ENCODE data around the gene AFAP1.

Gene AFAP1

DNA sequence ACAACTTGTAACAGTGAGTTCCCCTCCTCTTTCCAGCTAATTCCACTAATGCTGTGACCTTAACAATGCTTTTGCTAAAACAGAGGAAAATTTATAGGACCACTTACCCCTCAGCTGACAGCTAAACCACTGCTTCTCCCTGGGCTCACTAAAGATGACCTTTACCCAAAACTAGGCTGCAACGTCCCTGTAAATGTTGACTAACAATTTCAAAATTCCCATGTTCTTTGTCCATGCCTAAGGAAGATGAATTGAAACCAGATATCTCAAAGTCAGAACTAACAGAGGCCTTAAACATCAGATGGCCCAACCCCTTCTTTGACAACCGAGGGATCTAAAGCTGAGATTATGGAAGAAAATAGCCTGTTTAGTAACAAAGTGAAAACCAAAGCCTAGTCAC lies 32.5 kb downstream of the AFAP1 start:
- no peaks in the 10 kb centered on the region for H3K27me3 ChIP-seq (ENCODE audit: control insufficient read depth, insufficient read depth, low read length)
- H3K4me1 ChIP-seq (ENCODE audit: control insufficient read depth, low read depth, low read length), result peaks cover 57% of the 10 kb centered on the region
- H3K36me3 ChIP-seq (ENCODE audit: control insufficient read depth, low read depth, low read length), result no peaks in the 10 kb centered on the region
- no peak overlapping the region for H3K27ac ChIP-seq (ENCODE audit: low read length)
- H3K4me3 ChIP-seq (ENCODE audit: low read length), result no peak overlapping the region
- H3K9ac ChIP-seq (ENCODE audit: low read length), result no peak overlapping the region
- H3K9me3 ChIP-seq (ENCODE audit: control insufficient read depth, low read depth, low read length), result no peaks in the 10 kb centered on the region

DNA sequence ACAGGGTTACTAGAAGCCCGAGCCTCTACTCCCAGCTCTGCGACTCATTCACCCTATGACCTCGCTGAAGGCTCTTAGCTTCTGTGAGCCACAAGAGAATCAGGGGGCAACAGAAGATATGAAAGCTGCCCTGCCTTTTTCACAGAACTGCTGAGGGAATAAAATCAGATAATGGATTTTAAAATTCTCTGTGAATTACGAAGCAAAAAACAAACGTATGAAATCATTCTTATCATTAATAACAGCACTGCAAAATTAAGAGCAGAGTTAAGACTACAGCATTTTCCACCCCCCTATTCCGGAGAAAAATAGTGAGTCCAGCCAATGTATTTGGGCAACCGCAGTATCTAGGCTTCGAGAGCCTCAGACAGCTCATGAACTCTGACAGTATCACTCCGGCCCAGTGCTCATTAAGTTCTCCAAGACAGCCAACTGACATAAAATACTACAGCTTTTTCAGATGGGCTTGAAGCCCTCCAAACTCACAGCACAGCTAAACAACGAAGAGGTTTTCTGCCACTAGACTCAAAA lies 33.4 kb downstream of the AFAP1 start:
- no peak overlapping the region for H3K27ac ChIP-seq (ENCODE audit: low read length)
- H3K36me3 ChIP-seq (ENCODE audit: control insufficient read depth, low read depth, low read length), result no peaks in the 10 kb centered on the region
- H3K4me1 ChIP-seq (ENCODE audit: control insufficient read depth, low read depth, low read length), result peaks cover 53% of the 10 kb centered on the region
- no peaks in the 10 kb centered on the region for H3K9me3 ChIP-seq (ENCODE audit: control insufficient read depth, low read depth, low read length)
- no peak overlapping the region for H3K4me3 ChIP-seq (ENCODE audit: low read length)
- H3K27me3 ChIP-seq (ENCODE audit: control insufficient read depth, insufficient read depth, low read length), result no peaks in the 10 kb centered on the region
- no peak overlapping the region for H3K9ac ChIP-seq (ENCODE audit: low read length)

DNA sequence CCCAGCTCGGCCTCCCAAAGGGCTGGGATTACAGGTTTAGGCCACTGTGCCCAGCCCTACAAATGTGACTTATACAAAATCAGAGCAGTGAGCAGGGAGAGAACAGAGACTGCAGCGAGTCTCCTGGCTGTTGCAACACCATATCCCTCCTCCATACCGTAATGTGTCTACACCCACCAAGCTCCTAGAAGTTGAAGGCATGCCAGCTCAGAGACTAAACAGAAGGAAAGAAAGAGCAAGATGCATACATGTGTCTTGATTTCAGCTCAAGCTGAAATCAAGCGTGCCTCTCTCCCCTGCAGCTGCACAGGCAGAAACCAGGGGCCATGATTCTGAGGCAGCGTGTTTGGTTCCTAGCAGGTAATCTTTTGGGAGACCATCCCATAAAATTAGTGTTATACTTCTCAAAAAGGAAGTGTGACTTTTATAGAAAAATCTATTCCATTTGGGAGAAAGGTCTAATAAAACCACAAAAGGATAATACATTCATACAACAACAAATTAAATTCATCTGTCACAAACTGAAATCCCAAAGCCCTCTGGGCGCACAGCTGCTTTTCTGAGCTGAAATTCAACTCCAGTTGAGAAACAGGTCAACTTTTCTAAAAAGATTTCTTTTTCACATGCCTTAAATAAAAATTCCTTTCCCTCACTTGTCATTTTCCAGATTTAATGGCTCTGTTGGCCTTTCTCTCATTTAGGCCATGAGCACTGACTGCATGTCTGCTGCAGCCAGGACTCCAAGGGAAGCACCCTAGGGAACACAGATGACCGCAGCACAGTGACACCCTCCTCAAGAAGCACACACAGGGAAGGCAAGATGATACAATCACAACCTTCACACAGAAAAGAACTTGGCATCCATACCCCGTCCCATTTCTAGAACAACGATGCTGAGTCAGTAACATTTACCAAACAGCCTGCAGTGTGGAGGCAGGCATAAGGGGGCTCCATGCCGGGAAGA lies 34.4 kb downstream of the AFAP1 start:
- H3K27ac ChIP-seq (ENCODE audit: low read length), result no peak overlapping the region
- no peak overlapping the region for H3K4me3 ChIP-seq (ENCODE audit: low read length)
- H3K4me1 ChIP-seq (ENCODE audit: control insufficient read depth, low read depth, low read length), result peaks cover 52% of the 10 kb centered on the region
- H3K9me3 ChIP-seq (ENCODE audit: control insufficient read depth, low read depth, low read length), result no peaks in the 10 kb centered on the region
- no peaks in the 10 kb centered on the region for H3K36me3 ChIP-seq (ENCODE audit: control insufficient read depth, low read depth, low read length)
- H3K9ac ChIP-seq (ENCODE audit: low read length), result no peak overlapping the region
- H3K27me3 ChIP-seq (ENCODE audit: control insufficient read depth, insufficient read depth, low read length), result no peaks in the 10 kb centered on the region

- H3K27ac ChIP-seq (ENCODE audit: low read length), result no peak overlapping the region
- H3K9me3 ChIP-seq (ENCODE audit: control insufficient read depth, low read depth, low read length), result no peaks in the 10 kb centered on the region
- H3K4me1 ChIP-seq (ENCODE audit: control insufficient read depth, low read depth, low read length), result peaks cover 49% of the 10 kb centered on the region
Observed at GRCh38 chr4:7903791-7904516, 35.7 kb downstream of the AFAP1 start.

DNA sequence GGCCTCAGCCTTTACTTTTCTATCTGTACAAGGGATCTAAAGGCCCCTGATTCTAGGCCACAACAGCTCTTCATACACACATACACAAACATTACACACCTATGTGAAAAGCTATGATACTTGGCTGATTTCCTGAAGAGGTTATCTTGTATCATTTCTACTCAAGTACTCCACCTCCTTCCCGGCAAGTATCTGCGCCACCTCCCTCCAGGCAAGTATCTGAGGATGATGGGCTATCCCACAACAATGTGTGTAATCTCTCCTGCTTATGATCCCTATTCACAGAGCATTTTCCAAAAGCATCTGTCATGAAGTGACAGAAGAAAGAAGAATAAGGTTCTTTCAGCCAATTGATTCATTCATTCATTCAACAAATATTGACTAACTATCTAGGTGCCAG lies 36.8 kb downstream of the AFAP1 start:
- Histone ChIP-seq H3K4me3 (ENCODE audit: low read length) (no peak overlapping the region), H3K27ac (ENCODE audit: low read length) (no peak overlapping the region), H3K4me1 (ENCODE audit: control insufficient read depth, low read depth, low read length) (peaks cover 48% of the 10 kb centered on the region), H3K27me3 (ENCODE audit: control insufficient read depth, insufficient read depth, low read length) (no peaks in the 10 kb centered on the region), H3K9me3 (ENCODE audit: control insufficient read depth, low read depth, low read length) (no peaks in the 10 kb centered on the region), H3K36me3 (ENCODE audit: control insufficient read depth, low read depth, low read length) (no peaks in the 10 kb centered on the region), H3K9ac (ENCODE audit: low read length) (no peak overlapping the region)

More at GRCh38 chr4:7903791-7904516, 35.7 kb downstream of the AFAP1 start:
- H3K27me3 ChIP-seq (ENCODE audit: control insufficient read depth, insufficient read depth, low read length), result no peaks in the 10 kb centered on the region
- no peaks in the 10 kb centered on the region for H3K36me3 ChIP-seq (ENCODE audit: control insufficient read depth, low read depth, low read length)
- H3K4me3 ChIP-seq (ENCODE audit: low read length), result no peak overlapping the region
- H3K9ac ChIP-seq (ENCODE audit: low read length), result no peak overlapping the region

DNA sequence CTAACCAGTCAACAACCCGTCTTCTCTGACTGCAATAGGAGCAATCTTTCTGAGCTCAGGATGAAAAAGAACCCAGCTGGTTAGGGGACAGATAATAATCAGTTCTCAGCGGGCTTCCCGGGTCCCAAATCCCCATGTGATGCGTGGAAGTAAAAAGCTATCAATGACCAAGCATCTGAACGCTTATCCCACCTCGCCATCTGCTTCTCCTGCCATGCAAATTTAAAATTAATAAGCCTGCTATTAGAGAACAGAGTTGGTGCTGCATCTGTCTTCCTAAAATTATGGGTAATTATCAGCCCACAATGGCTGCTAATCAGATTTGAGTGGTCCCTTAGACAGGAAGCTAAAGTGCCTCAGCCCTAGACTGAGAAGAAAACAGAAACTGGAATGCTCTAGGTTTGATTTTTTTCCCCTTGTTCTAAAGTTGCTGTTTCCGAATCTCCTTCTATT lies 37.5 kb downstream of the AFAP1 start:
- Histone ChIP-seq H3K36me3 (ENCODE audit: control insufficient read depth, low read depth, low read length) (no peaks in the 10 kb centered on the region), H3K27ac (ENCODE audit: low read length) (no peak overlapping the region), H3K4me1 (ENCODE audit: control insufficient read depth, low read depth, low read length) (peaks cover 43% of the 10 kb centered on the region), H3K4me3 (ENCODE audit: low read length) (no peak overlapping the region), H3K9ac (ENCODE audit: low read length) (no peak overlapping the region), H3K27me3 (ENCODE audit: control insufficient read depth, insufficient read depth, low read length) (no peaks in the 10 kb centered on the region), H3K9me3 (ENCODE audit: control insufficient read depth, low read depth, low read length) (no peaks in the 10 kb centered on the region)

- Histone ChIP-seq H3K9me3 (ENCODE audit: control insufficient read depth, low read depth, low read length) (no peaks in the 10 kb centered on the region), H3K4me1 (ENCODE audit: control insufficient read depth, low read depth, low read length) (peaks cover 41% of the 10 kb centered on the region), H3K4me3 (ENCODE audit: low read length) (no peak overlapping the region), H3K27ac (ENCODE audit: low read length) (no peak overlapping the region), H3K36me3 (ENCODE audit: control insufficient read depth, low read depth, low read length) (no peaks in the 10 kb centered on the region), H3K27me3 (ENCODE audit: control insufficient read depth, insufficient read depth, low read length) (no peaks in the 10 kb centered on the region), H3K9ac (ENCODE audit: low read length) (no peak overlapping the region)
Observed at GRCh38 chr4:7901311-7901885, 38.3 kb downstream of the AFAP1 start.

- Histone ChIP-seq H3K36me3 (ENCODE audit: control insufficient read depth, low read depth, low read length) (no peaks in the 10 kb centered on the region), H3K4me3 (ENCODE audit: low read length) (no peak overlapping the region), H3K9me3 (ENCODE audit: control insufficient read depth, low read depth, low read length) (no peaks in the 10 kb centered on the region), H3K27ac (ENCODE audit: low read length) (no peak overlapping the region), H3K27me3 (ENCODE audit: control insufficient read depth, insufficient read depth, low read length) (no peaks in the 10 kb centered on the region), H3K4me1 (ENCODE audit: control insufficient read depth, low read depth, low read length) (peaks cover 31% of the 10 kb centered on the region), H3K9ac (ENCODE audit: low read length) (no peak overlapping the region)
Observed at GRCh38 chr4:7900334-7900909, 39.2 kb downstream of the AFAP1 start.

DNA sequence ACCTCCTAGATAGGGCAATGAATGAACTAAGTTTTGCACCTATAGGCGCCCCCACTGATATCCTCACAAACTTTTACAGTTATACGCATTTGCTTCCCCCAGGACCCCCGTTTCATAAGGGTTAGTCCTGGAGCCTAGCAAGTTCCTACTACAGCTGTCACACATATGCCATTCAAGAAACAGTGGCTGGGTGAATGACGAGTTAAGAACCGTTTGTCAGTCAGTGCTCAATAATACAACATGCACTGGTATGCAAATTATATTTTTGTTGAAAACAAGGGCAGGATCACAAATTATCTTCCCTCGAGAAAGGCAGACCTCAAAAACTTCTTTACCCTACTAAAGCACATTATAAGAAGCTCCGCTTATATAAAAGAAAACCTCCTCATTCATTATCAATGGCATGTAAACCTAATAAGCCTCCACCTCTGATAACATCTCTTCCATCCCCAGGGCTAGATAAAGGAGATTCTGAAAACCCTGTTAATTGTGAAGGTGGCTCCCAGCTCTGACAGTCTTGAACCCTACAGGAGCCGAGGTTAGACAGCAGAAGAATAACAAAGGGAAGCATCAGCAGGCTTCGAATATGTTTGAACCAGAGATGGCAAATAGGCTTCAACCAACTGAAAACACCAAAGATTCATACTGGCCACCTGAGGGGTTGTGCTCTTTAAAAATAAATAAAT lies 40.3 kb downstream of the AFAP1 start:
- Histone ChIP-seq H3K36me3 (ENCODE audit: control insufficient read depth, low read depth, low read length) (no peaks in the 10 kb centered on the region), H3K27me3 (ENCODE audit: control insufficient read depth, insufficient read depth, low read length) (no peaks in the 10 kb centered on the region), H3K4me3 (ENCODE audit: low read length) (no peak overlapping the region), H3K9ac (ENCODE audit: low read length) (no peak overlapping the region), H3K9me3 (ENCODE audit: control insufficient read depth, low read depth, low read length) (no peaks in the 10 kb centered on the region), H3K27ac (ENCODE audit: low read length) (no peak overlapping the region), H3K4me1 (ENCODE audit: control insufficient read depth, low read depth, low read length) (peaks cover 31% of the 10 kb centered on the region)

GRCh38 chr4:7898385-7898784 lies 41.3 kb downstream of the AFAP1 start:
- no peak overlapping the region for H3K27ac ChIP-seq (ENCODE audit: low read length)
- H3K9me3 ChIP-seq (ENCODE audit: control insufficient read depth, low read depth, low read length), result no peaks in the 10 kb centered on the region
- H3K4me1 ChIP-seq (ENCODE audit: control insufficient read depth, low read depth, low read length), result peaks cover 24% of the 10 kb centered on the region
- no peaks in the 10 kb centered on the region for H3K36me3 ChIP-seq (ENCODE audit: control insufficient read depth, low read depth, low read length)
- no peak overlapping the region for H3K4me3 ChIP-seq (ENCODE audit: low read length)
- no peak overlapping the region for H3K9ac ChIP-seq (ENCODE audit: low read length)
- H3K27me3 ChIP-seq (ENCODE audit: control insufficient read depth, insufficient read depth, low read length), result no peaks in the 10 kb centered on the region
